WERI-Rb-1 (cell line): ENCODE results near the gene COX19.

Experiments used
- DNase-seq: peaks from one replicate; pipeline ENCODE4 v3.0.0-alpha.2; 2020
- H3K27ac ChIP-seq: fragments of 250-450 bp; sonication (Bioruptor Pico); 2 replicates; pipeline ENCODE4 v1.5.1; 2020; ENCODE audit warnings: mild to moderate bottlenecking, moderate library complexity
- H3K27me3 ChIP-seq: fragments of 250-450 bp; sonication (Bioruptor Pico); 2 replicates; pipeline ENCODE4 v1.5.1; 2021; ENCODE audit warnings: mild to moderate bottlenecking, low read depth, moderate library complexity; ENCODE audit not compliant: insufficient read depth, severe bottlenecking
- H3K36me3 ChIP-seq: fragments of 250-450 bp; sonication (Bioruptor Pico); 2 replicates; pipeline ENCODE4 v1.5.1; 2020; ENCODE audit warnings: mild to moderate bottlenecking, moderate library complexity
- H3K4me3 ChIP-seq: 2 replicates; pipeline ENCODE4 v1.5.1; 2011; ENCODE audit warnings: low read depth, mild to moderate bottlenecking, control low read depth, low read length
- H3K9me3 ChIP-seq: fragments of 250-450 bp; sonication (Bioruptor Pico); 2 replicates; pipeline ENCODE4 v1.5.1; 2021; ENCODE audit warnings: mild to moderate bottlenecking, moderate library complexity; ENCODE audit not compliant: severe bottlenecking
- TF ChIP-seq, protein P1 (sequence below): IDR thresholded peaks from 2 replicates; pipeline ENCODE4 v1.5.1; 2011; ENCODE audit warnings: low read depth, mild to moderate bottlenecking, control low read depth, inconsistent platforms, low read length

Gene COX19

DNA sequence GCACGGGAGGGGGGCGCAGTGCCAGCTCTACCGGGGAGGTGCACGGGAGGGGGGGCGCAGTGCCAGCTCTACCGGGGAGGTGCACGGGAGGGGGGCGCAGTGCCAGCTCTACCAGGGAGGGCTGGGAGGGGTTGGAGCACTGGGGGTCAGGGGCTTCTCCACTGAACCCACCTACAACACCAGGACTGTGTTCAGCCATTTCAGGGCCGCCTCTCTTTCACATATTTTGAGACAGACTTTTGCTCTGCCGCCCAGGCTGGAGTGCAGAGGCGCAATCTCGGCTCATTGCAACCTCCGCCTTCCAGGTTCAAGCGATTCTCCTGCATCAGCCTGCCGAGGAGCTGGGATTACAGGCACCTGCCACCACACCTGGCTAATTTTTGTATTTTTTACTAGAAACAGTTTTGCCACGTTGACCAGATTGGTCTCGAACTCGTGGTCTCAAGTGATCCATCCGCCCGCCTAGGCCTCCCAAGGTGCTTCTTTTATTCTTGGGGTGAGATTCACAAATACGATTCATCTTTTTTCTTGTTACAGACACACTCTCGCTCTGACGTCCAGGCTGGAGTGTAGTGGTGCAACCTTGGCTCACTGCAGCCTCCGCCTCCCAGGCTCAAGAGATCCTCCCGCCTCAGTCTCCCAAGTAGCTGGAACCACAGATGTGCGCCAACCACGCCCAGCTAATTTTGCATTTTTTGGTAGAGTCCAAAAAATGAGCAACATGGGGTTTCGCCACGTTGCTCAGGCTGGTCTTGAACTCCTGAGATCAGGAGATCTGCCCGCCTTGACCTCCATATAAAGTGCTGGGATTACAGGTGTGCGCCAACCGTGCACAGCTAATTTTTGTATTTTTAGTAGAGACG, 57.9 kb downstream of the COX19 start:
- Histone ChIP-seq H3K36me3 (no peaks in the 10 kb centered on the region), H3K4me3 (no peak overlapping the region), H3K9me3 (no peaks in the 10 kb centered on the region), H3K27me3 (no peaks in the 10 kb centered on the region), H3K27ac (no peak overlapping the region)
- DNase-seq, result no peak
- TF ChIP-seq, protein P1, sequence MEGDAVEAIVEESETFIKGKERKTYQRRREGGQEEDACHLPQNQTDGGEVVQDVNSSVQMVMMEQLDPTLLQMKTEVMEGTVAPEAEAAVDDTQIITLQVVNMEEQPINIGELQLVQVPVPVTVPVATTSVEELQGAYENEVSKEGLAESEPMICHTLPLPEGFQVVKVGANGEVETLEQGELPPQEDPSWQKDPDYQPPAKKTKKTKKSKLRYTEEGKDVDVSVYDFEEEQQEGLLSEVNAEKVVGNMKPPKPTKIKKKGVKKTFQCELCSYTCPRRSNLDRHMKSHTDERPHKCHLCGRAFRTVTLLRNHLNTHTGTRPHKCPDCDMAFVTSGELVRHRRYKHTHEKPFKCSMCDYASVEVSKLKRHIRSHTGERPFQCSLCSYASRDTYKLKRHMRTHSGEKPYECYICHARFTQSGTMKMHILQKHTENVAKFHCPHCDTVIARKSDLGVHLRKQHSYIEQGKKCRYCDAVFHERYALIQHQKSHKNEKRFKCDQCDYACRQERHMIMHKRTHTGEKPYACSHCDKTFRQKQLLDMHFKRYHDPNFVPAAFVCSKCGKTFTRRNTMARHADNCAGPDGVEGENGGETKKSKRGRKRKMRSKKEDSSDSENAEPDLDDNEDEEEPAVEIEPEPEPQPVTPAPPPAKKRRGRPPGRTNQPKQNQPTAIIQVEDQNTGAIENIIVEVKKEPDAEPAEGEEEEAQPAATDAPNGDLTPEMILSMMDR, result no peak

DNA sequence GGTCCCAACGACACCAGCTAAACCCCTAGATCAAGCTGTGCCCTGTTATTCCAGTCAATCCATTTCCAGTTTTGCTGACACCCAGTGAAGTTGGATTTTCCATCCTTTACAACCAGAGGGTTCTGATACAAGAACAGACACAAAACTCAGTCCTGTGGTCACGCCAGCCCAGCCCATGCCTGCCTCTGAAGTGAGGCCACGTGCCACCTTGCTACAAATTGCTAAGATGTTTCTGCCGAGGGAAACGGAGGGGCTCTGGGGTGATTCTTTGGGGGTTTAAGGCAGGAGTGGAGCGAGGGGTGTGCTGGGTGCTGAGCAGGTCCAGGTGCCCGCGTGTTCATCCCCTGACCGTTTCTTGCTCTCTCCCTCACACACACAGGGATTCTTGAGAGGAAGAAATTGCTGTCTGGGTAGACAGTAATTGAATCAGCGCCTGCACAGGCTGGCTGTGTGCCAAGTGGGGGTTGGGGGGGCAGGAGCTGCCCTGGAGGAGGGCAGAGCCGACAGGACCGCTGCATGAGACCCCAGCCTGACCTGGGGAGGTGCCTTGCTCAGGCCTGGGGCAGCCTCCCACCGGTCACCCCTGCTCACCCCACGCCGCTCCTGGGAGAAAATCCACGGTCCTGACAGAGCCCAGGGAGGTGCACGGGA, 58.9 kb downstream of the COX19 start:
- Histone ChIP-seq H3K36me3 (no peaks in the 10 kb centered on the region), H3K27me3 (no peaks in the 10 kb centered on the region), H3K27ac (no peak overlapping the region), H3K4me3 (no peak overlapping the region), H3K9me3 (no peaks in the 10 kb centered on the region)
- DNase-seq, result no peak
- TF ChIP-seq, protein P1, result no peak
